HepG2 (cell line): ENCODE results near the gene OS9. TPM values are rescaled to one million over a fixed set of nuclear protein-coding genes. Genes with fewer than 3 reads are reported as not detected.
A peak's percentile ranks its signal among the peaks of the same experiment; 100 is the strongest.

Experiments
- ARNT ChIP-seq: fragments of 450-650 bp; IDR thresholded peaks from 2 replicates; pipeline ENCODE4 v1.6.1; 2017
- CBFB ChIP-seq: sonication (generic); formaldehyde crosslinking; IDR thresholded peaks from 2 replicates; pipeline ENCODE4 v1.4.0; 2020; ENCODE audit warnings: missing genetic modification reagents
- HOXA9 ChIP-seq: sonication (generic); formaldehyde crosslinking; IDR thresholded peaks from 2 replicates; pipeline ENCODE4 v1.8.1; 2022; ENCODE audit warnings: missing genetic modification reagents, mild to moderate bottlenecking, moderate library complexity, borderline replicate concordance
- MTA1 ChIP-seq: sonication (generic); formaldehyde crosslinking; IDR thresholded peaks from 2 replicates; pipeline ENCODE4 v1.4.0; 2020; ENCODE audit warnings: missing genetic modification reagents, mild to moderate bottlenecking, borderline replicate concordance
- MYC ChIP-seq: sonication (generic); formaldehyde crosslinking; IDR thresholded peaks from 2 replicates; pipeline ENCODE4 v1.9.0; 2021; ENCODE audit warnings: missing genetic modification reagents, borderline replicate concordance
- NR2C2 ChIP-seq: sonication (generic); formaldehyde crosslinking; IDR thresholded peaks from 2 replicates; pipeline ENCODE4 v1.4.0; 2020; ENCODE audit warnings: missing genetic modification reagents, mild to moderate bottlenecking, moderate library complexity, borderline replicate concordance
- RFX3 ChIP-seq: IDR thresholded peaks from 2 replicates; pipeline ENCODE4 v1.6.1; 2016; ENCODE audit warnings: missing biosample characterization, missing genetic modification reagents
- RXRB ChIP-seq: IDR thresholded peaks from 2 replicates; pipeline ENCODE4 v1.6.1; 2016; ENCODE audit warnings: borderline replicate concordance, missing genetic modification reagents, missing compliant biosample characterization
- SOX13 ChIP-seq, 3 experiments: fragments of 450-650 bp in 1 of 3; sonication (generic) in 1 of 3; formaldehyde crosslinking in 1 of 3; IDR thresholded peaks in 2 of 3; conservative IDR thresholded peaks in 1 of 3; 2 replicates each; pipeline versions ENCODE4 v1.5.0 to v1.6.1; 2016 to 2020; ENCODE audit warnings: antibody characterized with exemption in 1 of 3, mild to moderate bottlenecking in 1 of 3, missing compliant biosample characterization in 1 of 3, missing genetic modification reagents in 1 of 3, moderate library complexity in 1 of 3
- TARDBP ChIP-seq: sonication (generic); formaldehyde crosslinking; IDR thresholded peaks from 2 replicates; pipeline ENCODE4 v1.8.0; 2022; ENCODE audit warnings: mild to moderate bottlenecking, missing genetic modification reagents
- ZNF10 ChIP-seq: sonication (generic); formaldehyde crosslinking; IDR thresholded peaks from 2 replicates; pipeline ENCODE4 v1.4.0; 2020; ENCODE audit warnings: mild to moderate bottlenecking, low read depth, missing genetic modification reagents, borderline replicate concordance
- ZNF337 ChIP-seq: sonication (generic); formaldehyde crosslinking; IDR thresholded peaks from 2 replicates; pipeline ENCODE4 v1.5.1; 2020; ENCODE audit warnings: missing genetic modification reagents, low read depth, mild to moderate bottlenecking, borderline replicate concordance
- ZNF430 ChIP-seq: sonication (generic); formaldehyde crosslinking; IDR thresholded peaks from 2 replicates; pipeline ENCODE4 v1.9.0; 2021; ENCODE audit warnings: mild to moderate bottlenecking, missing genetic modification reagents
- ZNF629 ChIP-seq: sonication (generic); formaldehyde crosslinking; conservative IDR thresholded peaks from 2 replicates; pipeline ENCODE4 v1.5.0; 2020; ENCODE audit warnings: missing genetic modification reagents
- ZNF670 ChIP-seq: sonication (generic); formaldehyde crosslinking; IDR thresholded peaks from 2 replicates; pipeline ENCODE4 v1.8.0; 2022; ENCODE audit warnings: mild to moderate bottlenecking, missing genetic modification reagents, borderline replicate concordance
- ZNF674 ChIP-seq: sonication (generic); formaldehyde crosslinking; IDR thresholded peaks from 2 replicates; pipeline ENCODE4 v1.5.0; 2020; ENCODE audit warnings: low read depth, mild to moderate bottlenecking, missing genetic modification reagents
- ZNF775 ChIP-seq: sonication (generic); formaldehyde crosslinking; IDR thresholded peaks from 2 replicates; pipeline ENCODE4 v1.4.0; 2020; ENCODE audit warnings: missing genetic modification reagents, mild to moderate bottlenecking, moderate library complexity, borderline replicate concordance
- polyA plus RNA-seq, 8 experiments: library from polyadenylated mRNA; depleted of rRNA in 3 of 8; stranded (reverse) in 7 of 8; unstranded in 1 of 8; fragments of >200 nt; fragmentation: Illumina TruSeq in 4 of 8; extraction: Trizol in 4 of 8; gene quantifications; 2 replicates each; pipeline versions ENCODE4 v1.2.1 to v1.2.3, GENCODE V29; 2011 to 2016; ENCODE audit warnings: low read depth in 4 of 8, missing spikeins in 1 of 8, mixed read lengths in 1 of 8; ENCODE audit not compliant: insufficient read depth in 1 of 8
- total RNA-seq, 5 experiments: library from RNA; depleted of rRNA; stranded (reverse); fragments of >200 nt; fragmentation: Illumina TruSeq; extraction: Trizol; gene quantifications; 2 replicates each; pipeline ENCODE4 v1.2.3, GENCODE V29; 2016; ENCODE audit warnings: low read depth in 1 of 5
- TF ChIP-seq, protein P1 (sequence below): sonication (generic); formaldehyde crosslinking; IDR thresholded peaks from 2 replicates; pipeline ENCODE4 v1.5.0; 2020; ENCODE audit warnings: mild to moderate bottlenecking, missing genetic modification reagents, moderate library complexity
- TF ChIP-seq, protein P2 (sequence below): sonication (generic); formaldehyde crosslinking; IDR thresholded peaks from 2 replicates; pipeline ENCODE4 v1.5.1; 2020; ENCODE audit warnings: missing genetic modification reagents, mild to moderate bottlenecking, borderline replicate concordance
- TF ChIP-seq, protein P3 (sequence below): sonication (generic); formaldehyde crosslinking; IDR thresholded peaks from 2 replicates; pipeline ENCODE4 v1.9.0; 2022; ENCODE audit warnings: missing genetic modification reagents, mild to moderate bottlenecking, borderline replicate concordance
- TF ChIP-seq, protein P4 (sequence below): IDR thresholded peaks from 2 replicates; pipeline ENCODE4 v1.6.1; 2016; ENCODE audit warnings: mild to moderate bottlenecking, missing biosample characterization, missing genetic modification reagents

The OS9 gene
- total and polyA plus RNA-seq, 2 of the 13 experiments (the other 11 are each of a cell fraction or from before 2014, with no cell fraction given) = 156 to 206 TPM

DNA sequence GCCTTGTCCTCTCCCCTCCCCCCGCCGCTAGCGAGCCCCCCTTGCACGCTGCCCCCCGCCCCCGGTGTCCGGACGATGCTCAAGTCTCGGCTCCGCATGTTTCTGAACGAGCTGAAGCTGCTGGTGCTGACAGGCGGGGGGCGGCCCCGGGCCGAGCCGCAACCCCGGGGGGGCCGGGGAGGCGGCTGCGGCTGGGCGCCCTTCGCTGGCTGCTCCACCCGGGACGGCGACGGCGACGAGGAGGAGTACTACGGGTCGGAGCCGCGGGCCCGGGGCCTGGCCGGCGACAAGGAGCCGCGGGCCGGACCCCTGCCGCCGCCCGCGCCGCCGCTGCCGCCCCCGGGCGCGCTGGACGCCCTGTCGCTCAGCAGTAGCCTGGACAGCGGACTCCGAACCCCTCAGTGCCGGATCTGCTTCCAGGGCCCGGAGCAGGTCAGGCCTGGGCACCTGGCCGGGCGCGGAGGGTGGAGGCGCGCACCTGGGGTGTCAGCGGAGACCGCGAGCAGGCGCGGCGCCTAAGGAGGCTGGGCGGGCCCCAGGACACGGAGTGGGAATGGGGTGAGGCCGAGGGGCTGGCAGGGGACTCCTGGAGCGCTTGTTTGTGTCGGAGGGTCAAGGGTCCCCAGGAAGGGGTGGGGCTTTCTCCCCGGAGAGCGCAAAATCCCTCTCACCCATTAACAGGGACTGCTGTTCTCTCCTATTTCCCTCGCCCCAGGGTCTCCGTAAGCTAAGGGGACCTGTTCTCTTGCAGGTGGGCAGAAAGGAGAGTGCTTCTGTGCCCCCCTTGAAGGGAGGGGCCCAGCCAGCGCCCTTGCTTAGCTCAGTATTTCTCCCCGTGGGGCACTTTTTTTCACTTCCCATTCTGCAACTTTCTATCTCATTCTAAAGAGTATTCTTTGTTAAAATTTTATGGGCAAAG, 61.8 kb downstream of the OS9 start (continued):
- TF ChIP-seq, protein P1, sequence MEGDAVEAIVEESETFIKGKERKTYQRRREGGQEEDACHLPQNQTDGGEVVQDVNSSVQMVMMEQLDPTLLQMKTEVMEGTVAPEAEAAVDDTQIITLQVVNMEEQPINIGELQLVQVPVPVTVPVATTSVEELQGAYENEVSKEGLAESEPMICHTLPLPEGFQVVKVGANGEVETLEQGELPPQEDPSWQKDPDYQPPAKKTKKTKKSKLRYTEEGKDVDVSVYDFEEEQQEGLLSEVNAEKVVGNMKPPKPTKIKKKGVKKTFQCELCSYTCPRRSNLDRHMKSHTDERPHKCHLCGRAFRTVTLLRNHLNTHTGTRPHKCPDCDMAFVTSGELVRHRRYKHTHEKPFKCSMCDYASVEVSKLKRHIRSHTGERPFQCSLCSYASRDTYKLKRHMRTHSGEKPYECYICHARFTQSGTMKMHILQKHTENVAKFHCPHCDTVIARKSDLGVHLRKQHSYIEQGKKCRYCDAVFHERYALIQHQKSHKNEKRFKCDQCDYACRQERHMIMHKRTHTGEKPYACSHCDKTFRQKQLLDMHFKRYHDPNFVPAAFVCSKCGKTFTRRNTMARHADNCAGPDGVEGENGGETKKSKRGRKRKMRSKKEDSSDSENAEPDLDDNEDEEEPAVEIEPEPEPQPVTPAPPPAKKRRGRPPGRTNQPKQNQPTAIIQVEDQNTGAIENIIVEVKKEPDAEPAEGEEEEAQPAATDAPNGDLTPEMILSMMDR = no peak; the same call in 1 of the 2 replicates
- no peak for TF ChIP-seq ZNF337 (CRISPR knock-in tag)
- TF ChIP-seq RFX3 (CRISPR knock-in tag) = no peak
- TF ChIP-seq HOXA9 = no peak
- TF ChIP-seq ARNT = no peak
- peak; percentile 54; the same call in 1 of the 2 replicates for TF ChIP-seq MYC (CRISPR knock-in tag)
- 0 out of 2 replicates have a peak, but pooled peaks have one; percentile 5 for TF ChIP-seq ZNF629 (CRISPR knock-in tag)
- TF ChIP-seq ZNF674 (CRISPR knock-in tag) = no peak
- TF ChIP-seq, protein P2, sequence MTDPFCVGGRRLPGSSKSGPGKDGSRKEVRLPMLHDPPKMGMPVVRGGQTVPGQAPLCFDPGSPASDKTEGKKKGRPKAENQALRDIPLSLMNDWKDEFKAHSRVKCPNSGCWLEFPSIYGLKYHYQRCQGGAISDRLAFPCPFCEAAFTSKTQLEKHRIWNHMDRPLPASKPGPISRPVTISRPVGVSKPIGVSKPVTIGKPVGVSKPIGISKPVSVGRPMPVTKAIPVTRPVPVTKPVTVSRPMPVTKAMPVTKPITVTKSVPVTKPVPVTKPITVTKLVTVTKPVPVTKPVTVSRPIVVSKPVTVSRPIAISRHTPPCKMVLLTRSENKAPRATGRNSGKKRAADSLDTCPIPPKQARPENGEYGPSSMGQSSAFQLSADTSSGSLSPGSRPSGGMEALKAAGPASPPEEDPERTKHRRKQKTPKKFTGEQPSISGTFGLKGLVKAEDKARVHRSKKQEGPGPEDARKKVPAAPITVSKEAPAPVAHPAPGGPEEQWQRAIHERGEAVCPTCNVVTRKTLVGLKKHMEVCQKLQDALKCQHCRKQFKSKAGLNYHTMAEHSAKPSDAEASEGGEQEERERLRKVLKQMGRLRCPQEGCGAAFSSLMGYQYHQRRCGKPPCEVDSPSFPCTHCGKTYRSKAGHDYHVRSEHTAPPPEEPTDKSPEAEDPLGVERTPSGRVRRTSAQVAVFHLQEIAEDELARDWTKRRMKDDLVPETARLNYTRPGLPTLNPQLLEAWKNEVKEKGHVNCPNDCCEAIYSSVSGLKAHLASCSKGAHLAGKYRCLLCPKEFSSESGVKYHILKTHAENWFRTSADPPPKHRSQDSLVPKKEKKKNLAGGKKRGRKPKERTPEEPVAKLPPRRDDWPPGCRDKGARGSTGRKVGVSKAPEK (CRISPR knock-in tag) = no peak
- TF ChIP-seq MTA1 = 0 out of 2 replicates have a peak, but pooled peaks have one; percentile 46
- no peak for TF ChIP-seq CBFB (CRISPR knock-in tag)
- TF ChIP-seq, protein P3, sequence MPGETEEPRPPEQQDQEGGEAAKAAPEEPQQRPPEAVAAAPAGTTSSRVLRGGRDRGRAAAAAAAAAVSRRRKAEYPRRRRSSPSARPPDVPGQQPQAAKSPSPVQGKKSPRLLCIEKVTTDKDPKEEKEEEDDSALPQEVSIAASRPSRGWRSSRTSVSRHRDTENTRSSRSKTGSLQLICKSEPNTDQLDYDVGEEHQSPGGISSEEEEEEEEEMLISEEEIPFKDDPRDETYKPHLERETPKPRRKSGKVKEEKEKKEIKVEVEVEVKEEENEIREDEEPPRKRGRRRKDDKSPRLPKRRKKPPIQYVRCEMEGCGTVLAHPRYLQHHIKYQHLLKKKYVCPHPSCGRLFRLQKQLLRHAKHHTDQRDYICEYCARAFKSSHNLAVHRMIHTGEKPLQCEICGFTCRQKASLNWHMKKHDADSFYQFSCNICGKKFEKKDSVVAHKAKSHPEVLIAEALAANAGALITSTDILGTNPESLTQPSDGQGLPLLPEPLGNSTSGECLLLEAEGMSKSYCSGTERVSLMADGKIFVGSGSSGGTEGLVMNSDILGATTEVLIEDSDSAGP (CRISPR knock-in tag) = 0 out of 2 replicates have a peak, but pooled peaks have one; percentile 18
- no peak for TF ChIP-seq ZNF10 (CRISPR knock-in tag)
- no peak for TF ChIP-seq ZNF775 (CRISPR knock-in tag)
- TF ChIP-seq NR2C2 (CRISPR knock-in tag) = peak; percentile 82
- peak; percentile 55; the same call in 1 of the 2 replicates for TF ChIP-seq ZNF430
- no peak for TF ChIP-seq SOX13 (IDR thresholded peaks at IDR 0.05)
- TF ChIP-seq SOX13 (CRISPR knock-in tag; conservative IDR thresholded peaks at IDR 0.05 in 1 of 2, IDR thresholded peaks at IDR 0.05 in 1 of 2) = no peak
- peak; percentile 43 for TF ChIP-seq RXRB (CRISPR knock-in tag)
- 0 out of 2 replicates have a peak, but pooled peaks have one; percentile 48 for TF ChIP-seq ZNF670 (CRISPR knock-in tag)
- TF ChIP-seq TARDBP (CRISPR knock-in tag) = no peak
- TF ChIP-seq, protein P4, sequence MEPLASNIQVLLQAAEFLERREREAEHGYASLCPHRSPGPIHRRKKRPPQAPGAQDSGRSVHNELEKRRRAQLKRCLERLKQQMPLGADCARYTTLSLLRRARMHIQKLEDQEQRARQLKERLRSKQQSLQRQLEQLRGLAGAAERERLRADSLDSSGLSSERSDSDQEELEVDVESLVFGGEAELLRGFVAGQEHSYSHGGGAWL (CRISPR knock-in tag) = no peak
